ENCODE data around the gene SLC44A5.

DNA sequence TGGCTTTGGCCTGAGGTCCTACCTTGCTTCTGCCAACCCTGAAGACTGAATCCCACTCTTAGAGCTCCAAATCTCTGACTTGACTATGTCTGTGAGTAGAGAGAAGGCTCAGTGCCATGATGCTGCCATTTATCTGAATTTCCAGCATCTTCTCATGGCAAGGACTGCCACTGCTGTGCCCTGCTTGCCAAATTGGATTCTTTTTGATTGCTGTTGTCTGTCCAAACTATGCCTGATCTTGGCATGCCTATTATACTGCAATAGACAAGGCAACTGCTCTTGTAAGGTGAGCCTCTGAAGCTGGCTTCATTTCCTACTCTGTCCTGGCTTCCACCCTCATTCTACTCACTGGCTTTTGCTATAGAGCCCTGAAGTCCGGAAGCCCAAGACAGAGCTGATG lies 210.2 kb downstream of the SLC44A5 start:
- TF ChIP-seq HOXB13 (CRISPR knock-in tag; IDR thresholded peaks at IDR 0.05; ENCODE audit: low read depth), result no peak
- no peak for TF ChIP-seq POLR2A (IDR thresholded peaks at IDR 0.05; ENCODE audit: low read length)
- no peak for TF ChIP-seq EP300 (IDR thresholded peaks at IDR 0.05)
- TF ChIP-seq, protein P1, sequence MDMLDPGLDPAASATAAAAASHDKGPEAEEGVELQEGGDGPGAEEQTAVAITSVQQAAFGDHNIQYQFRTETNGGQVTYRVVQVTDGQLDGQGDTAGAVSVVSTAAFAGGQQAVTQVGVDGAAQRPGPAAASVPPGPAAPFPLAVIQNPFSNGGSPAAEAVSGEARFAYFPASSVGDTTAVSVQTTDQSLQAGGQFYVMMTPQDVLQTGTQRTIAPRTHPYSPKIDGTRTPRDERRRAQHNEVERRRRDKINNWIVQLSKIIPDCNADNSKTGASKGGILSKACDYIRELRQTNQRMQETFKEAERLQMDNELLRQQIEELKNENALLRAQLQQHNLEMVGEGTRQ (IDR thresholded peaks at IDR 0.05), result no peak
- TF ChIP-seq, protein P2, sequence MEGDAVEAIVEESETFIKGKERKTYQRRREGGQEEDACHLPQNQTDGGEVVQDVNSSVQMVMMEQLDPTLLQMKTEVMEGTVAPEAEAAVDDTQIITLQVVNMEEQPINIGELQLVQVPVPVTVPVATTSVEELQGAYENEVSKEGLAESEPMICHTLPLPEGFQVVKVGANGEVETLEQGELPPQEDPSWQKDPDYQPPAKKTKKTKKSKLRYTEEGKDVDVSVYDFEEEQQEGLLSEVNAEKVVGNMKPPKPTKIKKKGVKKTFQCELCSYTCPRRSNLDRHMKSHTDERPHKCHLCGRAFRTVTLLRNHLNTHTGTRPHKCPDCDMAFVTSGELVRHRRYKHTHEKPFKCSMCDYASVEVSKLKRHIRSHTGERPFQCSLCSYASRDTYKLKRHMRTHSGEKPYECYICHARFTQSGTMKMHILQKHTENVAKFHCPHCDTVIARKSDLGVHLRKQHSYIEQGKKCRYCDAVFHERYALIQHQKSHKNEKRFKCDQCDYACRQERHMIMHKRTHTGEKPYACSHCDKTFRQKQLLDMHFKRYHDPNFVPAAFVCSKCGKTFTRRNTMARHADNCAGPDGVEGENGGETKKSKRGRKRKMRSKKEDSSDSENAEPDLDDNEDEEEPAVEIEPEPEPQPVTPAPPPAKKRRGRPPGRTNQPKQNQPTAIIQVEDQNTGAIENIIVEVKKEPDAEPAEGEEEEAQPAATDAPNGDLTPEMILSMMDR (IDR thresholded peaks at IDR 0.05), result no peak
- no peak for TF ChIP-seq JUN (IDR thresholded peaks at IDR 0.05)
- no peak for TF ChIP-seq RARB (CRISPR knock-in tag; IDR thresholded peaks at IDR 0.05)
- TF ChIP-seq, protein P3, sequence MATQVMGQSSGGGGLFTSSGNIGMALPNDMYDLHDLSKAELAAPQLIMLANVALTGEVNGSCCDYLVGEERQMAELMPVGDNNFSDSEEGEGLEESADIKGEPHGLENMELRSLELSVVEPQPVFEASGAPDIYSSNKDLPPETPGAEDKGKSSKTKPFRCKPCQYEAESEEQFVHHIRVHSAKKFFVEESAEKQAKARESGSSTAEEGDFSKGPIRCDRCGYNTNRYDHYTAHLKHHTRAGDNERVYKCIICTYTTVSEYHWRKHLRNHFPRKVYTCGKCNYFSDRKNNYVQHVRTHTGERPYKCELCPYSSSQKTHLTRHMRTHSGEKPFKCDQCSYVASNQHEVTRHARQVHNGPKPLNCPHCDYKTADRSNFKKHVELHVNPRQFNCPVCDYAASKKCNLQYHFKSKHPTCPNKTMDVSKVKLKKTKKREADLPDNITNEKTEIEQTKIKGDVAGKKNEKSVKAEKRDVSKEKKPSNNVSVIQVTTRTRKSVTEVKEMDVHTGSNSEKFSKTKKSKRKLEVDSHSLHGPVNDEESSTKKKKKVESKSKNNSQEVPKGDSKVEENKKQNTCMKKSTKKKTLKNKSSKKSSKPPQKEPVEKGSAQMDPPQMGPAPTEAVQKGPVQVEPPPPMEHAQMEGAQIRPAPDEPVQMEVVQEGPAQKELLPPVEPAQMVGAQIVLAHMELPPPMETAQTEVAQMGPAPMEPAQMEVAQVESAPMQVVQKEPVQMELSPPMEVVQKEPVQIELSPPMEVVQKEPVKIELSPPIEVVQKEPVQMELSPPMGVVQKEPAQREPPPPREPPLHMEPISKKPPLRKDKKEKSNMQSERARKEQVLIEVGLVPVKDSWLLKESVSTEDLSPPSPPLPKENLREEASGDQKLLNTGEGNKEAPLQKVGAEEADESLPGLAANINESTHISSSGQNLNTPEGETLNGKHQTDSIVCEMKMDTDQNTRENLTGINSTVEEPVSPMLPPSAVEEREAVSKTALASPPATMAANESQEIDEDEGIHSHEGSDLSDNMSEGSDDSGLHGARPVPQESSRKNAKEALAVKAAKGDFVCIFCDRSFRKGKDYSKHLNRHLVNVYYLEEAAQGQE (IDR thresholded peaks at IDR 0.05), result no peak
- TF ChIP-seq, protein P4, sequence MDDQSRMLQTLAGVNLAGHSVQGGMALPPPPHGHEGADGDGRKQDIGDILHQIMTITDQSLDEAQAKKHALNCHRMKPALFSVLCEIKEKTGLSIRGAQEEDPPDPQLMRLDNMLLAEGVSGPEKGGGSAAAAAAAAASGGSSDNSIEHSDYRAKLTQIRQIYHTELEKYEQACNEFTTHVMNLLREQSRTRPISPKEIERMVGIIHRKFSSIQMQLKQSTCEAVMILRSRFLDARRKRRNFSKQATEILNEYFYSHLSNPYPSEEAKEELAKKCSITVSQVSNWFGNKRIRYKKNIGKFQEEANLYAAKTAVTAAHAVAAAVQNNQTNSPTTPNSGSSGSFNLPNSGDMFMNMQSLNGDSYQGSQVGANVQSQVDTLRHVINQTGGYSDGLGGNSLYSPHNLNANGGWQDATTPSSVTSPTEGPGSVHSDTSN (IDR thresholded peaks at IDR 0.05), result no peak
